Measurements from ENCODE around the gene RNF182.

Gene RNF182

DNA sequence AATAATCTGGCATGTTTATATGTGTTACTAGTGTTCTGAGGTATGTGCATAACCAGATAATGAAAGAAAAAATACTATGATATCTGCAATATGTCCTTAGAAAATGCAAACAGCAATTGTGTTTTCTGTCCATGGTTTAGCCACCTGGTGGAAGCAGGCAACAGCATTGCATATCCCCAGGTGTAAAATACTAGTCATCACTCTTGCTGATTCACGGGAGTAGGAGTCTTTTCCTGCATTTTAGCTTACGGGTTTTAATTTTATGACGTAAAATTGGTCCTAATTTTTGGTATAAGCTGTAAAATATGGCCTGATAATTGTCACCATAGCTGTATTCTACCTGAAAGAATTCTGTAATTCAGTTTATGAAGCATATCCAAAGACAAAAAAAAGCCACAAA lies 2.5 kb downstream of the RNF182 start (continued):
- TF ChIP-seq ZNF8 (CRISPR knock-in tag; IDR thresholded peaks at IDR 0.05) (no peak), RARB (CRISPR knock-in tag; IDR thresholded peaks at IDR 0.05) (no peak), ARNTL (CRISPR knock-in tag; IDR thresholded peaks at IDR 0.05; ENCODE audit: borderline replicate concordance, low read depth) (no peak), TCF4 (CRISPR knock-in tag; IDR thresholded peaks at IDR 0.05; ENCODE audit: borderline replicate concordance) (no peak), BACH2 (CRISPR knock-in tag; IDR thresholded peaks at IDR 0.05; ENCODE audit: borderline replicate concordance) (no peak), ZNF70 (CRISPR knock-in tag; IDR thresholded peaks at IDR 0.05) (no peak)

DNA sequence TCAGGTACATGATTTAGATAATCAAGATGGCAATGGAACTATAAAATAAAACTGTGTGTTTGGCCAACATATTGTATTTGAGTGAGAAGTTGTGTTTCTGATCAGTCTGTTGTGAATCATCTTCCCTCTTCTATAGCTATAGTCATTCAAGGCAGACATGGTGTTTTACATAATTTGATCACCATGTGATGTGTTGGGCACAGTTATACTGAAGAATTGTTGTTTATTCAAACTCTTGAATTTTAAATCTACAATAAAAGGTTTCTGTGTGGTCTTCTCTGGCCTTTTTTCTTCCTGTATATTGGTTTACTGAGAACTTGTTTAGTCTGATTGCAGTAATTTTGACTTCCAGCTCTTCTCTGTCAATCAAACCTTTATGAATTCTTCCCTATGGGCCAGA lies 4.4 kb downstream of the RNF182 start:
- no peak for ATAC-seq
- TF ChIP-seq, protein P1, sequence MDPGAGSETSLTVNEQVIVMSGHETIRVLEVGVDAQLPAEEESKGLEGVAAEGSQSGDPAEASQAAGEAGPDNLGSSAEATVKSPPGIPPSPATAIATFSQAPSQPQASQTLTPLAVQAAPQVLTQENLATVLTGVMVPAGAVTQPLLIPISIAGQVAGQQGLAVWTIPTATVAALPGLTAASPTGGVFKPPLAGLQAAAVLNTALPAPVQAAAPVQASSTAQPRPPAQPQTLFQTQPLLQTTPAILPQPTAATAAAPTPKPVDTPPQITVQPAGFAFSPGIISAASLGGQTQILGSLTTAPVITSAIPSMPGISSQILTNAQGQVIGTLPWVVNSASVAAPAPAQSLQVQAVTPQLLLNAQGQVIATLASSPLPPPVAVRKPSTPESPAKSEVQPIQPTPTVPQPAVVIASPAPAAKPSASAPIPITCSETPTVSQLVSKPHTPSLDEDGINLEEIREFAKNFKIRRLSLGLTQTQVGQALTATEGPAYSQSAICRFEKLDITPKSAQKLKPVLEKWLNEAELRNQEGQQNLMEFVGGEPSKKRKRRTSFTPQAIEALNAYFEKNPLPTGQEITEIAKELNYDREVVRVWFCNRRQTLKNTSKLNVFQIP (CRISPR knock-in tag; IDR thresholded peaks at IDR 0.05; ENCODE audit: borderline replicate concordance, low read depth): no peak
- TF ChIP-seq ARNTL (CRISPR knock-in tag; IDR thresholded peaks at IDR 0.05; ENCODE audit: borderline replicate concordance, low read depth): no peak
- TF ChIP-seq ZFP30 (CRISPR knock-in tag; IDR thresholded peaks at IDR 0.05): no peak
- no peak for TF ChIP-seq BACH2 (CRISPR knock-in tag; IDR thresholded peaks at IDR 0.05; ENCODE audit: borderline replicate concordance)
- TF ChIP-seq ZC3H10 (CRISPR knock-in tag; IDR thresholded peaks at IDR 0.05): no peak
- TF ChIP-seq RARB (CRISPR knock-in tag; IDR thresholded peaks at IDR 0.05): no peak
- TF ChIP-seq ZNF8 (CRISPR knock-in tag; IDR thresholded peaks at IDR 0.05): no peak
- TF ChIP-seq TOX (CRISPR knock-in tag; IDR thresholded peaks at IDR 0.05; ENCODE audit: borderline replicate concordance): no peak
- TF ChIP-seq, protein P2, sequence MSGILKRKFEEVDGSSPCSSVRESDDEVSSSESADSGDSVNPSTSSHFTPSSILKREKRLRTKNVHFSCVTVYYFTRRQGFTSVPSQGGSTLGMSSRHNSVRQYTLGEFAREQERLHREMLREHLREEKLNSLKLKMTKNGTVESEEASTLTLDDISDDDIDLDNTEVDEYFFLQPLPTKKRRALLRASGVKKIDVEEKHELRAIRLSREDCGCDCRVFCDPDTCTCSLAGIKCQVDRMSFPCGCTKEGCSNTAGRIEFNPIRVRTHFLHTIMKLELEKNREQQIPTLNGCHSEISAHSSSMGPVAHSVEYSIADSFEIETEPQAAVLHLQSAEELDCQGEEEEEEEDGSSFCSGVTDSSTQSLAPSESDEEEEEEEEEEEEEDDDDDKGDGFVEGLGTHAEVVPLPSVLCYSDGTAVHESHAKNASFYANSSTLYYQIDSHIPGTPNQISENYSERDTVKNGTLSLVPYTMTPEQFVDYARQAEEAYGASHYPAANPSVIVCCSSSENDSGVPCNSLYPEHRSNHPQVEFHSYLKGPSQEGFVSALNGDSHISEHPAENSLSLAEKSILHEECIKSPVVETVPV (CRISPR knock-in tag; IDR thresholded peaks at IDR 0.05): no peak
- no peak for TF ChIP-seq TSHZ2 (CRISPR knock-in tag; IDR thresholded peaks at IDR 0.05)
- no peak for TF ChIP-seq ZNF565 (CRISPR knock-in tag; conservative IDR thresholded peaks at IDR 0.05; ENCODE audit: low read depth)
- TF ChIP-seq ZNF70 (CRISPR knock-in tag; IDR thresholded peaks at IDR 0.05): no peak

GRCh38 chr6:13931797-13932402 lies 7.1 kb downstream of the RNF182 start:
- no peak for ATAC-seq
- TF ChIP-seq, protein P3, sequence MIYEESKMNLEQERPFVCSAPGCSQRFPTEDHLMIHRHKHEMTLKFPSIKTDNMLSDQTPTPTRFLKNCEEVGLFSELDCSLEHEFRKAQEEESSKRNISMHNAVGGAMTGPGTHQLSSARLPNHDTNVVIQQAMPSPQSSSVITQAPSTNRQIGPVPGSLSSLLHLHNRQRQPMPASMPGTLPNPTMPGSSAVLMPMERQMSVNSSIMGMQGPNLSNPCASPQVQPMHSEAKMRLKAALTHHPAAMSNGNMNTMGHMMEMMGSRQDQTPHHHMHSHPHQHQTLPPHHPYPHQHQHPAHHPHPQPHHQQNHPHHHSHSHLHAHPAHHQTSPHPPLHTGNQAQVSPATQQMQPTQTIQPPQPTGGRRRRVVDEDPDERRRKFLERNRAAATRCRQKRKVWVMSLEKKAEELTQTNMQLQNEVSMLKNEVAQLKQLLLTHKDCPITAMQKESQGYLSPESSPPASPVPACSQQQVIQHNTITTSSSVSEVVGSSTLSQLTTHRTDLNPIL (CRISPR knock-in tag; IDR thresholded peaks at IDR 0.05; ENCODE audit: low read depth): no peak
- TF ChIP-seq BACH2 (CRISPR knock-in tag; IDR thresholded peaks at IDR 0.05; ENCODE audit: borderline replicate concordance) (no peak), TOX (CRISPR knock-in tag; IDR thresholded peaks at IDR 0.05; ENCODE audit: borderline replicate concordance) (no peak), ZNF565 (CRISPR knock-in tag; conservative IDR thresholded peaks at IDR 0.05; ENCODE audit: low read depth) (no peak), ZNF8 (CRISPR knock-in tag; IDR thresholded peaks at IDR 0.05) (no peak), TCF4 (CRISPR knock-in tag; IDR thresholded peaks at IDR 0.05; ENCODE audit: borderline replicate concordance) (no peak), ISL1 (CRISPR knock-in tag; IDR thresholded peaks at IDR 0.05) (no peak), ZFP30 (CRISPR knock-in tag; IDR thresholded peaks at IDR 0.05) (no peak), ESRRG (CRISPR knock-in tag; IDR thresholded peaks at IDR 0.05) (no peak), GLIS3 (CRISPR knock-in tag; IDR thresholded peaks at IDR 0.05) (no peak), ZC3H10 (CRISPR knock-in tag; IDR thresholded peaks at IDR 0.05) (no peak), CSDC2 (CRISPR knock-in tag; IDR thresholded peaks at IDR 0.05) (no peak), RARB (CRISPR knock-in tag; IDR thresholded peaks at IDR 0.05) (no peak), ZNF70 (CRISPR knock-in tag; IDR thresholded peaks at IDR 0.05) (no peak)
- TF ChIP-seq, protein P4, sequence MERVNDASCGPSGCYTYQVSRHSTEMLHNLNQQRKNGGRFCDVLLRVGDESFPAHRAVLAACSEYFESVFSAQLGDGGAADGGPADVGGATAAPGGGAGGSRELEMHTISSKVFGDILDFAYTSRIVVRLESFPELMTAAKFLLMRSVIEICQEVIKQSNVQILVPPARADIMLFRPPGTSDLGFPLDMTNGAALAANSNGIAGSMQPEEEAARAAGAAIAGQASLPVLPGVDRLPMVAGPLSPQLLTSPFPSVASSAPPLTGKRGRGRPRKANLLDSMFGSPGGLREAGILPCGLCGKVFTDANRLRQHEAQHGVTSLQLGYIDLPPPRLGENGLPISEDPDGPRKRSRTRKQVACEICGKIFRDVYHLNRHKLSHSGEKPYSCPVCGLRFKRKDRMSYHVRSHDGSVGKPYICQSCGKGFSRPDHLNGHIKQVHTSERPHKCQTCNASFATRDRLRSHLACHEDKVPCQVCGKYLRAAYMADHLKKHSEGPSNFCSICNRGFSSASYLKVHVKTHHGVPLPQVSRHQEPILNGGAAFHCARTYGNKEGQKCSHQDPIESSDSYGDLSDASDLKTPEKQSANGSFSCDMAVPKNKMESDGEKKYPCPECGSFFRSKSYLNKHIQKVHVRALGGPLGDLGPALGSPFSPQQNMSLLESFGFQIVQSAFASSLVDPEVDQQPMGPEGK (CRISPR knock-in tag; IDR thresholded peaks at IDR 0.05; ENCODE audit: borderline replicate concordance): no peak

Measured in SK-N-SH treated with all-trans-retinoic acid at 6 μM for 48 hours (cell line).